ENCODE results near the gene RAB40C.

RAB40C gene

GRCh38 chr16:575354-576196 lies 14.3 kb upstream of the RAB40C start:
- no peak for DNase-seq (ENCODE audit: low spot score)

- no peak for DNase-seq (ENCODE audit: low spot score)
These were observed 13.6 kb upstream of the RAB40C start for GRCh38 chr16:576197-576822.

- no peak for DNase-seq (ENCODE audit: low spot score)
These were observed 13.1 kb upstream of the RAB40C start for GRCh38 chr16:576823-577201.

- no peak for DNase-seq (ENCODE audit: low spot score)
These were observed 12.1 kb upstream of the RAB40C start for GRCh38 chr16:577796-578195.

- DNase-seq (ENCODE audit: low spot score): no peak
These were observed 11.5 kb upstream of the RAB40C start for GRCh38 chr16:578232-578869.

GRCh38 chr16:578870-579405 lies 10.9 kb upstream of the RAB40C start:
- peak; percentile 82 for DNase-seq (ENCODE audit: low spot score)

GRCh38 chr16:580141-580945 lies 9.5 kb upstream of the RAB40C start:
- DNase-seq (ENCODE audit: low spot score): no peak

GRCh38 chr16:580946-581498 lies 8.8 kb upstream of the RAB40C start:
- no peak for DNase-seq (ENCODE audit: low spot score)

GRCh38 chr16:582218-582613 lies 7.7 kb upstream of the RAB40C start:
- DNase-seq (ENCODE audit: low spot score): no peak

- peak; percentile 86 for DNase-seq (ENCODE audit: low spot score)
These were observed 7.1 kb upstream of the RAB40C start for GRCh38 chr16:582614-583331.

GRCh38 chr16:583470-583814 lies 6.4 kb upstream of the RAB40C start:
- no peak for DNase-seq (ENCODE audit: low spot score)

GRCh38 chr16:583815-584591 lies 5.9 kb upstream of the RAB40C start:
- no peak for DNase-seq (ENCODE audit: low spot score)

- peak; percentile 39 for DNase-seq (ENCODE audit: low spot score)
These were observed 4.5 kb upstream of the RAB40C start for GRCh38 chr16:585351-585750.

GRCh38 chr16:586047-586644 lies 3.7 kb upstream of the RAB40C start:
- DNase-seq (ENCODE audit: low spot score): peak; percentile 29

GRCh38 chr16:586645-587590 lies 2.9 kb upstream of the RAB40C start:
- no peak for DNase-seq (ENCODE audit: low spot score)

- DNase-seq (ENCODE audit: low spot score): no peak
These were observed 1.3 kb upstream of the RAB40C start for GRCh38 chr16:588639-588888.

GRCh38 chr16:588889-589657 lies 793 bp upstream of the RAB40C start:
- peak; percentile 97 for DNase-seq (ENCODE audit: low spot score)

- no peak for DNase-seq (ENCODE audit: low spot score)
These were observed 435 bp downstream of the RAB40C start for GRCh38 chr16:590188-590814.

Data from cerebellar cortex (tissue), 1 donor.